HL-60 (cell line): ENCODE results near the gene AIMP2.

Experiments
- CTCF ChIP-seq: IDR thresholded peaks from one replicate; pipeline ENCODE4 v1.5.1; 2011; ENCODE audit warnings: low read length, control low read depth, inconsistent platforms; ENCODE audit not compliant: insufficient read depth
- GABPA ChIP-seq: IDR thresholded peaks from 2 replicates; pipeline ENCODE4 v1.6.1; 2012; ENCODE audit warnings: low read depth
- POLR2AphosphoS5 ChIP-seq: IDR thresholded peaks from 2 replicates; pipeline ENCODE4 v1.6.1; 2012; ENCODE audit warnings: low read depth
- SPI1 ChIP-seq: IDR thresholded peaks from 2 replicates; pipeline ENCODE4 v1.6.1; 2012; ENCODE audit warnings: low read depth, mild to moderate bottlenecking, borderline replicate concordance
- TF ChIP-seq, protein P1 (sequence below): IDR thresholded peaks from 2 replicates; pipeline ENCODE4 v1.6.1; 2012; ENCODE audit warnings: low read depth; ENCODE audit not compliant: insufficient replicate concordance

DNA sequence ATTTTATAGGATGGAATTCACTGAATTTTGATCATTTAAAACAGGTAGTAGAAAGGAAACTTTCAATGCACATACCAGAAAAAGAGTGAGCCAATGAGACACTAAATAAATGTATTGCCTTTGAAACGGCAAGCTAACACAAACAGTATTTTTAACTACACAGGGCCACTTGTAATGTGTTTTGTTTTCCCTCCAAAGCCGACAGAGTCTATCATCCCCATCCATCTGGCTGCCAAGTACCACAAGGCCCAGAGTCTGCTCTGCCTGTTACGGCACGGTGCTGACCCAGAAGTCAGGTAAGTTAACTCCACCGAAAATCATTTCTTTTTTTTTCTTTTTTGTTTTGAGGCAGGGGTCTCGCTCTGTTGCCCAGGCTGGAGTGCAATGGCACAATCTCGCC is 23.6 kb downstream of the AIMP2 start:
- no peak for TF ChIP-seq GABPA
- TF ChIP-seq, protein P1, sequence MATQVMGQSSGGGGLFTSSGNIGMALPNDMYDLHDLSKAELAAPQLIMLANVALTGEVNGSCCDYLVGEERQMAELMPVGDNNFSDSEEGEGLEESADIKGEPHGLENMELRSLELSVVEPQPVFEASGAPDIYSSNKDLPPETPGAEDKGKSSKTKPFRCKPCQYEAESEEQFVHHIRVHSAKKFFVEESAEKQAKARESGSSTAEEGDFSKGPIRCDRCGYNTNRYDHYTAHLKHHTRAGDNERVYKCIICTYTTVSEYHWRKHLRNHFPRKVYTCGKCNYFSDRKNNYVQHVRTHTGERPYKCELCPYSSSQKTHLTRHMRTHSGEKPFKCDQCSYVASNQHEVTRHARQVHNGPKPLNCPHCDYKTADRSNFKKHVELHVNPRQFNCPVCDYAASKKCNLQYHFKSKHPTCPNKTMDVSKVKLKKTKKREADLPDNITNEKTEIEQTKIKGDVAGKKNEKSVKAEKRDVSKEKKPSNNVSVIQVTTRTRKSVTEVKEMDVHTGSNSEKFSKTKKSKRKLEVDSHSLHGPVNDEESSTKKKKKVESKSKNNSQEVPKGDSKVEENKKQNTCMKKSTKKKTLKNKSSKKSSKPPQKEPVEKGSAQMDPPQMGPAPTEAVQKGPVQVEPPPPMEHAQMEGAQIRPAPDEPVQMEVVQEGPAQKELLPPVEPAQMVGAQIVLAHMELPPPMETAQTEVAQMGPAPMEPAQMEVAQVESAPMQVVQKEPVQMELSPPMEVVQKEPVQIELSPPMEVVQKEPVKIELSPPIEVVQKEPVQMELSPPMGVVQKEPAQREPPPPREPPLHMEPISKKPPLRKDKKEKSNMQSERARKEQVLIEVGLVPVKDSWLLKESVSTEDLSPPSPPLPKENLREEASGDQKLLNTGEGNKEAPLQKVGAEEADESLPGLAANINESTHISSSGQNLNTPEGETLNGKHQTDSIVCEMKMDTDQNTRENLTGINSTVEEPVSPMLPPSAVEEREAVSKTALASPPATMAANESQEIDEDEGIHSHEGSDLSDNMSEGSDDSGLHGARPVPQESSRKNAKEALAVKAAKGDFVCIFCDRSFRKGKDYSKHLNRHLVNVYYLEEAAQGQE, result no peak
- TF ChIP-seq SPI1, result no peak
- no peak for TF ChIP-seq CTCF
- TF ChIP-seq POLR2AphosphoS5, result no peak
